ENCODE measurements around the gene SUMF1.

- TF ChIP-seq POLR2AphosphoS5 (IDR thresholded peaks at IDR 0.05), result no peak
- no peak for TF ChIP-seq CTCF (IDR thresholded peaks at IDR 0.05)
These were observed 145.3 kb downstream of the SUMF1 start for GRCh38 chr3:4321732-4322131.

All from stomach (tissue), 4 donors.